Posterior vena cava (tissue), 2 donors: ENCODE results near the gene OR52W1. TPM values are rescaled to one million over a fixed set of nuclear protein-coding genes. Genes with fewer than 3 reads are reported as not detected.

Experiments
- DNase-seq: peaks from one replicate; pipeline ENCODE4 v3.0.0-alpha.2; 2020; ENCODE audit warnings: low spot score
- intact Hi-C, 2 donors: fragments of 100-400 bp; cut with DNase I; formaldehyde crosslinking; loops; one replicate each; pipeline versions ENCODE4 v1.14.1 to v1.14.2; 2022 to 2023
- long read RNA-seq, 2 donors: library from polyadenylated mRNA; unstranded; transcript quantifications; one replicate each; pipeline ENCODE4 v2.0.0, GENCODE V29; 2020 to 2021
- total RNA-seq, 2 donors: library from RNA; stranded (reverse); fragmentation: NEBNext Ultra II Directional; extraction: Animal tissue kit (Norgen Biotek cat#: 25700); gene quantifications; one replicate each; pipeline ENCODE4 v1.2.1, GENCODE V29; 2021
- donor health status: DM: yes; HTN: yes; CAD: no.
- donor health status: DM: yes; HTN: yes; CAD: no.

Gene OR52W1, protein sequence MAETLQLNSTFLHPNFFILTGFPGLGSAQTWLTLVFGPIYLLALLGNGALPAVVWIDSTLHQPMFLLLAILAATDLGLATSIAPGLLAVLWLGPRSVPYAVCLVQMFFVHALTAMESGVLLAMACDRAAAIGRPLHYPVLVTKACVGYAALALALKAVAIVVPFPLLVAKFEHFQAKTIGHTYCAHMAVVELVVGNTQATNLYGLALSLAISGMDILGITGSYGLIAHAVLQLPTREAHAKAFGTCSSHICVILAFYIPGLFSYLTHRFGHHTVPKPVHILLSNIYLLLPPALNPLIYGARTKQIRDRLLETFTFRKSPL
- total RNA-seq, result not detected
- long read RNA-seq, donor 1, result 0 reads
- long read RNA-seq, donor 2, result 0 reads

DNA sequence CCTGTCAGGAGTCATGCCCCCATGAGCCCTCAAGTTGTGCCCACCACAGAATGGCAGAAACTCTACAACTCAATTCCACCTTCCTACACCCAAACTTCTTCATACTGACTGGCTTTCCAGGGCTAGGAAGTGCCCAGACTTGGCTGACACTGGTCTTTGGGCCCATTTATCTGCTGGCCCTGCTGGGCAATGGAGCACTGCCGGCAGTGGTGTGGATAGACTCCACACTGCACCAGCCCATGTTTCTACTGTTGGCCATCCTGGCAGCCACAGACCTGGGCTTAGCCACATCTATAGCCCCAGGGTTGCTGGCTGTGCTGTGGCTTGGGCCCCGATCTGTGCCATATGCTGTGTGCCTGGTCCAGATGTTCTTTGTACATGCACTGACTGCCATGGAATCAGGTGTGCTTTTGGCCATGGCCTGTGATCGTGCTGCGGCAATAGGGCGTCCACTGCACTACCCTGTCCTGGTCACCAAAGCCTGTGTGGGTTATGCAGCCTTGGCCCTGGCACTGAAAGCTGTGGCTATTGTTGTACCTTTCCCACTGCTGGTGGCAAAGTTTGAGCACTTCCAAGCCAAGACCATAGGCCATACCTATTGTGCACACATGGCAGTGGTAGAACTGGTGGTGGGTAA is at the start of gene OR52W1:
Gene OR52W1 (plus strand): TSS at position 51 of the 637 bp plus-strand sequence. CDS start 0 bp downstream, at position 51.
- intact Hi-C loops, result no loop called here

DNA sequence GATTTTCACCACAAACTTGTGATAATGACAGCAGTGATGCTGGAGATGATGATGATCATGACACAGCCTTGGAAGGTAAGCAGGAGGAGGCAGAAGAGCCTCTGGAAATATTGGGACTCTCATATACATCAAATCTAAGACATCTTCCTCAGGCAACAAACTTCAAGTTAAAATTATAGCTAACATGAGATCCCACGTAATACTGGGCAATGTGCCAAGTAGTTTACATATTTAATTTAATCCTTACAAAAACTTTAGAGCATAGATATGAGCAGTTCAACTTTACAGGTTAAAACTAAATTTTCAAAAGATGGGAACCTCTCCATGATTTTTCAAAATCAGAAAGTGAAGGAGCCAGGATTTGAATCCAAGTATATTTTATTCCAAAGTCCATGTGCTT is 47.9 kb upstream of the OR52W1 start:
- intact Hi-C loops, result loop anchor here in 1 of 2 donors (5.0 kb wide), 1 partner anchor 1044 kb away; no protein-coding TSS in a partner anchor

More for the DNA sequence above, at the start of gene OR52W1:
- DNase-seq, result peak; percentile 76

DNA sequence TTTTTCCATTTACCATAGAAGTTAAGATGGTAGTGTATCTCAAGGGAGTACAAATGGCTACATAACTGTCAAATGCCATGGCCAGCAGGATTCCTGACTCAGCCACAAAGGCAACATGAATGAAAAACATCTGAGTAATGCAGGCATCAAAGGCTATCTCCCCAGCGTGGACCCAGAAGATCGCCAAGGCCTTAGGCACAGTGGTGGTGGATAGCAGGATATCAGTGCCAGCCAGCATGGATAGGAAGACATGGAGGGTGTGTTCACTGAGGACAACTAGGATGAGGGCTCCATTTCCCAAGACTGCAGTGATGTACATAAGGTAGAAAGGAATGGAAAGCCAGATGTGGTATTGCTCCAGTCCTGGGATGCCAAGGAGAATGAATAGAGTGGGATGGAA is 46.9 kb upstream of the OR52W1 start:
- DNase-seq, result no peak
- intact Hi-C loops, result loop anchor here in 1 of 2 donors (5.0 kb wide), 1 partner anchor 1045 kb away; no protein-coding TSS in a partner anchor

More for the DNA sequence above, 47.9 kb upstream of the OR52W1 start:
- DNase-seq, result no peak

DNA sequence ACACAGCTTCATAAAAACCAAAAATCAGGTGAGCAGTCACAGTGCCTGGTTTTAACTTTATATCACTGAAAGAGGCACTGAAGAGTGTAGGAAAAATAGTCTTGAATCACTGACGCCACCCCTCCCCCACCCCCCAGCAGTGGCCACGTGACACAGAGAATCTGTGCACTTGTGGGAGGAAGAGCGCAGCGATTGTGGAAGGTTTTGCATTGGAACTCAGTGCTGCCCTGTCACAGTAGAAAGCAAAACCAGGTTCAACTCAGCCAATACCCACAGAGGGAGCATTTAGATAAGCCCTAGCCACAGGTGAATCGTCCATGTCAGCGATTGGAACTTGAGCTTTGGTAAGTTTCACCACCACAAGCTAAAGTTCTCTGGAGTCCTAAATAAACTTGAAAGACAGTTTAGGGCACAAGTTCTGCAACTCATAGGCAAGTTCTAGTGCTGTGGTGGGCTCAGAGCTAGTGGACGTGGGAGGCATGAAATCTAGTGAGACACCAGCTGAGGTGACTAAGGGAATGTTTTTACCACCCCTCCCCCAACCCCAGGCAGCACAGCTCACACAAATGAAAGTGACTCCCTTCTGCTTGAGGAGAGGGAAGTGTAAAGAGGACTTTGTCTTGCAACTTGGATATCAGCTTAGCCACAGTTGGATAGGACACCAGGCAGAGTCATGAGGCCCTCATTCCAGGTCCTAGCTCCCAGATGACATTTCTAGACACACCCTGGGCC is 42.2 kb upstream of the OR52W1 start:
- intact Hi-C loops, result no loop called here
- DNase-seq, result no peak

DNA sequence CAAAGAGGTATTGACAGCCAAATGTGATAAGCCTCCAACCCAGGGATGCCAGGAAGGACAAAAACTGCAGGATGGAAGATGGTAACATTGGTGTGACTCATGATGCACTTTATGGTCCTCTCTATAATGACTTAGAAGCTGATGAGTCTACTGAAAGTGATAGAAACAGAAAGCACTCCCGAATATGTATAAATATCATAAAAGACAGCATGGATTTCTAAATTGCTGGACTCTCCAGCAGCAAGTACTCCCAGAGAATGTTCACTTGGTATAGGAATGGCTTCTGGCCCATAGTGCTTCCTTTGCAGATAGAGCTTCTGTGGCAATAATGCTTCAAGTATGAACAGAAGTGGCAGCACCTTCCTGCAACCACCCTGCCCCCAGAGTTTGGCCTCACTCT is 28.8 kb upstream of the OR52W1 start, which contains the start of gene OR52B2:
Gene OR52B2 (minus strand): TSS at position 101 of the 400 bp plus-strand sequence. CDS start 0 bp downstream, at position 101.
- intact Hi-C loops, result no loop called here
- no peak for DNase-seq

DNA sequence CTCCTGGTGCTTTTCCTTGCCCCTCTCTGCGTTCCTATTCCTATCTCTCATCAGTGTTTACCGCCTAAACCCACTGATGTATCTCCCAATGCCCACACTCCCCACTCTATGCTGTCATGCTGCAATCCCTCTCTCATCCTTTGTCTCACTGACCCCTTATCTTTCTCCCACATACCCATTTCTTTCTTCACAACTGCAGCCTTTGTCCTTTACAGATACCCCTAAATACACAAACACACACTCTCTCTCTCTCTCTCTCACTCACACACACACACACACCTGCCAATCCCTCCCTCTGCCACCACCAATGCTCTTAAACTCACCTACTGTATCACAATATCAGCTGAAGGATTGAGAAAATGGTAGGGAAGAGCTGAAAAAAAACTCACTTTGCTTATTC is 23.6 kb upstream of the OR52W1 start:
- intact Hi-C loops, result no loop called here
- no peak for DNase-seq

DNA sequence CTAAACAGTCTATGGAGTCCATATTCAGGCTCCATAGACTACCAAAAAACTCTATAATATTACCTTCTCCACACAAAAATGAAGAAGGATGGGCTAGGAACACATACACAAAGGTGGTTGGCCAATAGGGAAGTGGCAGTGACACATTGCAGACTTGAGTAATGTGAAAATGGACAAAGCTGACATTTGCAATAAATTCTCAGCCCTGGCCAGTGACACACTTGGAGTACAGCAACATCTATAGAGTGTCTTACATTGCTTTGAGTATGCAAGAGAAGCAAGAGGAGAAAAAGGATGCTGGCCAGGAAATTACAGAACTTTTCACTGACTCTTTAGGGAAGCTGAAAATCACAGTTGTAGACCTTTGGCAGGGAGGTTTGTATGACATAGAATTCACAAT is 7.3 kb upstream of the OR52W1 start:
- DNase-seq, result no peak
- intact Hi-C loops, result no loop called here

DNA sequence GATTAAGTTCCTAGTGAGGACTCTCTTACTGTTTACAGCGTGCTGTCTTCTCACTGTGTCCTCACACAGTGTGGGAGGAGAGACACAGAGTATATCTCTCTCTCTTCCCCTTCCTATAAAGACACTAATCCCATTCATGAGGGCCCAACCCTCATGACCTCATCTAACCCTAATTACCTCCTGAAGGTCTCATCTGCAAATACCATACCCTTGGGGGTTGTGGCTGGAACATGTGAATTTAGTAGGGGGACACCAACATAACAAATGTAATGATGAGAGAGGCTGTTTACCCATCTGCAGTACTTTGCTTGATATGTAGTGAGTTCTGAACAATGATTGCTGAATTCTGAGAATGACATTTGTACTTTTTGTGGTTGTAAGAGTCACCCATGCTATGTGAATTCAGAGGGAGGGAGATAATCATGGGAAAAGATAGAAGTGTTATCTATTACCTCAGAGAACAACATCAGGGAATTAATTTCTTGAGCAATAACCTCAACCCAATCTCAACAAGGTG is 4.9 kb upstream of the OR52W1 start:
- intact Hi-C loops, result no loop called here
- DNase-seq, result no peak

DNA sequence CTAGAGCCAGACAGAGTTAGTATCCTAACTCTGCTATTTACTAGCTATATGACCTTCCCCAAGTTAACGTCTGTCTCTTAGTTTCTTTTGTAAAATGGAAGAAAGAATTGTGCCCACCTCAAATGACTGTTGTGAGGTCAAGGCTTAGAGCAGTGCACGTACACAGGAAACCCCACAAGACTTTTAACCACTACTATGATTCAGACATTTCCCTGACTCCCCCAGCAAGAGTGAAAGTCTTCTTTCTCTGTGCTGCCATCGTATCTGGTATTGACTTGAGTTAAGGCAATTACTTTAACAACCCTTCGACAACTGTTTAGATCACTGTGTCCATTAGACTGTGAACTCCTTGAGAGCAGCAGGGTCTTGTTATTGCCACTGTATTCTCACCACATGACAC is 2.6 kb upstream of the OR52W1 start:
- DNase-seq, result no peak
- intact Hi-C loops, result no loop called here

DNA sequence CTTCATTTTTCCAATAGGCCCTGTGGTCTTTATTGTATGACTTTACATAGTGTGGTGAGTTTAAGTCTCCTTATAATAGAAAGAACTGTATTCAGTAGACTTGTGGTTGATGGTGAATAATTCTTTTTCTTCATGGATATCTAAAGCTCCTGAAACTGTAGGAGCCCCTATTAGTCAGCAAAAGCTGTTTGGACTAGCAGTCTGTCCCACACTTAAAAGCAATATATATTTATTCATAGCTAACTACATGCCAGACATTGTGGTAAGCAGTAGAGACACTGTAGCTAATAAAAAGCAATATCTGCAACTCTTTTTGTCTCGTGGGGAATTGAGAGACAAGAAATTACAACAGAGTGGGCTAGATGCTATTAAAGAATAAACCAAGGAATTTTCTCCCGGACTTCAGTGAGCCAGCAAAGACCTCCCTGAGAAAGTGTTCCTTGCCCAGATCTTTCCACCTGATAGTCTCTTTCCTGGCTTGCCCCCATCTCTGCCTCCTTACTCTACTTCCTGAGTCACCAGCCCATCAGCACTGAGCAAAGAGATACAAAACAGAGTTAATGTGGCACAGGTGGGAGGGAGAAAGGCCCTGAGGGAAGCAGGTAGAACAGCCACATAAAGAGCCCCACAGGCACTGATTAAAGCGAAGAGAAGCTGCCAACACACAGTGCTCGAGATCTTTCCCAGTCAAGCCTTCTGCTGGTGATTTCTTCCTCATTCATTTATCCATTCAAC is 1.4 kb upstream of the OR52W1 start:
- DNase-seq, result no peak
- intact Hi-C loops, result no loop called here

DNA sequence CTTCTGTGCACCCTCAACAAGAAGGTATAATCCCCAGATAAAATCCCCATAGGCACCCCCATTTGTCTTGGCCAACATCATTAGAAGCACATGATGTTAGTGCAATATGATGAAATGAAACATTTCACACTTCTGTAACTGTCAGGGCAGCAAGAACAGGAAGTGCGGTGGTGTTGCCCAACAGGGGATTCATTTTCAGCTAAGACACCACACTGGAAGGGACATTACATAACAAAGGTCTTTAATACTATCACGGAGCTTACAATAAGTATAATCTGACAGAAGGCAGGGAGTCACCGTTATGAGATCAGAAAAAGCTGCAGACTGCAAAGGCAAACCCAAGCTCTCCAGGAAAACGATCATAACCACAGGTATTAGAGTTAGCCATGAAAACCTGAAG is 2.0 kb downstream of the OR52W1 start:
- intact Hi-C loops, result no loop called here

DNA sequence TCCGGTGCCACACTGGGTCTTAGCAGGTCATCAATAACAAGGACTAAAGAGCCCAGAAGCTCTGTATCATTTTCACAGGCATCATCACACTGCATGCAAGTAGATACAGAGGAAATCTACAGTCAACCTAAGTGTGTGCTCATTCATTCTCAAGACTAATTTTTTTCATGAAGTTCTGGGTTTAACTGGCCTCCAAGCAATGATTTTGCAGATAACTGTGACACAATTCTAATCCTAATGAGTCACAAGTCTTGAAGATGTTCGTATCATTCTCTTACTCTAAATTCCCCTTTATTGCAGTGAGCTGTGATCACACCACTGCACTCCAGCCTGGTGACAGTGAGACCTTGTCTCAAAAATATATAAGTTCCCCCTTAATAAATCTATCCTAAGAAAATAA is 2.5 kb downstream of the OR52W1 start:
- no peak for DNase-seq
- intact Hi-C loops, result no loop called here

More for the DNA sequence above, 2.0 kb downstream of the OR52W1 start:
- DNase-seq, result peak; percentile 90

DNA sequence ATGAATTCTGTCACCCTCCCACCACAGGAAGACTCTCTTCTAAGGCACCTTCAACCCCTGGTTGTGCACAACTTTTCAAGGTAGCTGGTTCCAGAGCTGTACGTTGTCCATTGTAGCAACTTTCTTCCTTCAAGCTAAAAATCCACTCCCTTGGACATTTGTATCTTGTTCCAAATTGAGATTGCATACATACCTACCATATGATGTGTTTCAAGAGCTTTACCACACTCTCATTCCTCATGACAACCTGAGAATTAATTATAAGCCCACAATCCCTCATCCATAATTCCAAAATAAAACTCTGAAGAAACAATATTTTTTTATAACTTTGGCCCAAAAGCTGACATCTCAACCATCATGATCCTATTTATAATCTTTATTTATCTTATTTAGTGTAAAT is 3.0 kb downstream of the OR52W1 start:
- no peak for DNase-seq
- intact Hi-C loops, result no loop called here

DNA sequence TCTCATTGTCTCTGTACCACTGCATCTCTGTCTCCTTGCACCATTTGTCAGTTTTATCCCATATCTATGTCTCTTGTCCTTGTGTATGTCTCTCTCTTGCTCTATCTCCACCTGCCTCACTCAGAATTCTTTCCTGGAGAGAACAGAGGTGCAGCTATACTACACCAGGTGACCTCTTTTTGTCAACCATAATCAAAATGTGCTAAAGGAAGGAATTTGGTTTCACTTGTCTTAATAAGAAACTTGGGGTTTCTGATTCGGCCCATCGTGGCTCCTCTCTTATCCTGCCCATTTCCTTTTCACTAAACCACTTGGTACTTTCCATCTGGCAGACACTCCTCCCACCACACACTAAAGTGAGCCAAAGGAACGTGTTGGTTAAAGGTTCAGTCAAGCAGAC is 4.3 kb downstream of the OR52W1 start:
- no peak for DNase-seq
- intact Hi-C loops, result no loop called here

DNA sequence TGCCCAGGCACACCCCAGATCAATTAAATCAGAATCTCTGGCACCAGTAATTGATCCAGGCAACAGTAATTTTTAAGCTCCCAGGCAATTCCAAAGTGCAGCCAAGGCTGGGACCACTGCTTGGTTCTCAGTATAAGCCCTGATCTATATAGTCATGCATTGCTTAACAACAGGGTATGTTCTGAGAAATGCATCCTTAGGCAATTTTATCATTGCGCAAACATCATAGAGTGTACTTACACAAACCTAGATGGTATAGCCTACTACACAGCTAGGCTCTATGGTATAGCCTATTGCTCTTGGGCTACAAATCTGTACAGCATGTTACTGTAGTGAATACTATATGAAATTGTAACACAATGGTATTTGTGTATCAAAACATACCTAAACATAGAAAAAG is 5.7 kb downstream of the OR52W1 start:
- intact Hi-C loops, result no loop called here

DNA sequence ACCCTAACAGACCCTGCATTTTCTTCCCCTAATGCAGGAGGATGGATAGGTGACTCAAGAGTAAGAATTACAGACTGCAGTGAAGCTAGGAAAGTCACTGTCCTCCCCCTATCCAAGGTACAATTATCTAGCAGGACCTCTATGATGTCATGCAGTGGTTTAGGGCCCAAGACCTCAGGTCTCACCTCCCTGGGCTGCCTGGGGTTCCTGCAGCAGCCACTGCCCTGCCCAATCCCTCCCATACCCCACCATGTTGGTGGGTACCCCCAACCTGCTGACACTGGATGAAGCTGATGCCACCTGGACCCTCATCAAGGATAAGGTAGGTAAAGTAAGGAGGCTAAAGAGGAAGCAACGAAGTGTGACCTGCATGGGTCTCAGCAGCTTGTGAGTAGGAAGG is 6.3 kb downstream of the OR52W1 start, which contains the start of gene C11orf42:
Gene C11orf42 (plus strand): TSS at position 192 of the 400 bp plus-strand sequence. CDS start 59 bp downstream, at position 251.
- DNase-seq, result no peak
- intact Hi-C loops, result no loop called here

More for the DNA sequence above, 5.7 kb downstream of the OR52W1 start:
- DNase-seq, result no peak

DNA sequence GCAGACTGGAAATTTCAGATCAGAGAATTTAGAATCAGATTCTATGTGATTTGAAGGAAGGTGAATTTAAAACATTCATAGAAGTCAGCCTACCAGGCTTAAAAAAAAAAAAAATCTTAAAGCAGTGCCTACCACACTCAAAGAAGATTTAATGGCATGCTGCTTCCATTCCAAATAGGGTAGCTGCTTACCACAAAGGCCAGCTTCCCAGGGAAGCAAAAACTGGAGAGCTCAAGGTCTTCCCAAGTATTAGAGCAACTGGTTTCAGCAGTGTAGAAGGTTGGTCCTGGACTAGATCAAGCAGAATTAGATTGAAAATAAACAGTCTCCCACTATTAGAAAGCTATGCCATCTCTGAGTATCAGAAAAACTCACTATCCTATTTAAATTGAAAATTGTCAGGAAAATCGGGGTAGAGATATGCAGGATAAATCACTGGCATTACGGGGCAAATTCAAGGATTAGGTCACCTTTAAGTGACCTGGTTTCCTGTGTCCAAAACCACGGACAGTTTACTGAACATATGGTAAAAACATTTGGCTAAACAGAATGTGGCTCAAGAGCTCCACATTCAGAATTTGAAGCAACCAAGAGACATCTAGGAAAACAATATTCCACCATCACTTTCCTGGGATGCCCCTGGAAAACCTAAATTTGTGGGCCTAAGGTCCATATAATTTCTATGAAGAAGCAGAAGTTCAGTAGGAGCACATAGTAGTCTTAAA is 7.6 kb downstream of the OR52W1 start:
- no peak for DNase-seq
- intact Hi-C loops, result no loop called here

DNA sequence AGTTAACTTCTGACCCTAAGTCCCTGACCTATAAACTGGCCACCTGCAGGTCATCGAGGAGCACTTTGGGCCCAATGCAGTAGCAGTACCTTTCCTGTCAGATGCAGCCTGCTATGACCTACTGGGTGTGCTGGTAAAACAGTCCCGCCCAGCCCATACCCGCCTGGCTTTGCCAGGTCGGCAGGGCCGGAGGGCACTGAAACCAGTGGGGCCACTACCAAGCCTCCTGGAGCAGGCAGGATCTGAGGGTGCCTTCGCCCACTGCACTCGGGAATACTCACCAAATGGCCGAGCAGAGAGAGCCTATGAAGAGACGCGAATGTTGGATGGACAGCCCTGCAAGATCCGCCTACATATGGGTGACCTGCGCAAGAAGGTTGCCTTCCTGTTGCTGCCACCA is 10.8 kb downstream of the OR52W1 start:
- no peak for DNase-seq
- intact Hi-C loops, result no loop called here
